Stomach (tissue), 4 donors: ENCODE results near the gene ACYP2.

Source experiments
- EP300 ChIP-seq: sonication (generic); formaldehyde crosslinking; IDR thresholded peaks from one replicate; pipeline ENCODE4 v1.6.1; 2017; ENCODE audit warnings: antibody characterized with exemption
- POLR2A ChIP-seq, 4 donors: fragments of 450-650 bp; IDR thresholded peaks; one replicate each; pipeline ENCODE4 v1.6.1; 2016; ENCODE audit warnings: antibody characterized with exemption in 4 of 4, control low read depth in 2 of 4, mild to moderate bottlenecking in 1 of 4, moderate library complexity in 1 of 4
- POLR2AphosphoS5 ChIP-seq, 3 donors: sonication (generic); formaldehyde crosslinking; IDR thresholded peaks; one replicate each; pipeline ENCODE4 v1.6.1; 2016; ENCODE audit warnings: antibody characterized with exemption in 3 of 3
- TF ChIP-seq, protein P1 (sequence below), 7 experiments: fragments of 450-650 bp in 4 of 7; fragments of 200-600 bp in 3 of 7; sonication (generic) in 3 of 7; IDR thresholded peaks; one replicate each; pipeline ENCODE4 v1.5.1; 2016 to 2019; ENCODE audit warnings: antibody characterized with exemption in 7 of 7, control low read depth in 2 of 7, mild to moderate bottlenecking in 1 of 7

DNA sequence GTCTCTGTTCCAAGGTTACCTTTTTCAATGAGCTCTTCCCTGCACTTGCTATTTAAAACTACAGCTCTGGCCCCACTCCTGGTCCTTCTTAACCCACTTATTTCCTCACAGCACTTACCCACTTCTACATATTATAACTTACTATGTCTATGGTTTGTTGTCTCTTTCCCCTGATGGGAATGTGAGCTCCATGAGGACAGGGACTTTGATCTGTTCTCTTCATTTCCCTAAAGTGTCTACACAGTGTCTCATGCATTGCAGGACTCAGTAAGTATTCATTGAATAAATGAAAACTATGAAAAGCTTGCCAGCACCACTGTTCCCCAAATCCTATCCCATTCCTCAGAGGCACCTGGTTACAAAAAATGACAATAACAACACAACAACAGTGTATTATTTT, 18.3 kb upstream of the ACYP2 start:
- TF ChIP-seq, protein P1, sequence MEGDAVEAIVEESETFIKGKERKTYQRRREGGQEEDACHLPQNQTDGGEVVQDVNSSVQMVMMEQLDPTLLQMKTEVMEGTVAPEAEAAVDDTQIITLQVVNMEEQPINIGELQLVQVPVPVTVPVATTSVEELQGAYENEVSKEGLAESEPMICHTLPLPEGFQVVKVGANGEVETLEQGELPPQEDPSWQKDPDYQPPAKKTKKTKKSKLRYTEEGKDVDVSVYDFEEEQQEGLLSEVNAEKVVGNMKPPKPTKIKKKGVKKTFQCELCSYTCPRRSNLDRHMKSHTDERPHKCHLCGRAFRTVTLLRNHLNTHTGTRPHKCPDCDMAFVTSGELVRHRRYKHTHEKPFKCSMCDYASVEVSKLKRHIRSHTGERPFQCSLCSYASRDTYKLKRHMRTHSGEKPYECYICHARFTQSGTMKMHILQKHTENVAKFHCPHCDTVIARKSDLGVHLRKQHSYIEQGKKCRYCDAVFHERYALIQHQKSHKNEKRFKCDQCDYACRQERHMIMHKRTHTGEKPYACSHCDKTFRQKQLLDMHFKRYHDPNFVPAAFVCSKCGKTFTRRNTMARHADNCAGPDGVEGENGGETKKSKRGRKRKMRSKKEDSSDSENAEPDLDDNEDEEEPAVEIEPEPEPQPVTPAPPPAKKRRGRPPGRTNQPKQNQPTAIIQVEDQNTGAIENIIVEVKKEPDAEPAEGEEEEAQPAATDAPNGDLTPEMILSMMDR (IDR thresholded peaks at IDR 0.05): no peak
- TF ChIP-seq POLR2A (IDR thresholded peaks at IDR 0.05): no peak
- TF ChIP-seq POLR2AphosphoS5 (IDR thresholded peaks at IDR 0.05): no peak
- no peak for TF ChIP-seq EP300
